GM18498 (cell line): ENCODE data around the gene CHST6.
"Not testable (repeated sequence)": the region's sequence is repeated elsewhere in the genome, so short reads cannot be mapped to it uniquely, and the experiment has no call there.

Experiments used
- ATAC-seq: cut with Tn5 transposase; IDR thresholded peaks from one replicate; pipeline ENCODE4 v1.9.1; 2021; ENCODE audit warnings: mild to moderate bottlenecking, moderate library complexity; ENCODE audit not compliant: unreplicated experiment

Gene CHST6

DNA sequence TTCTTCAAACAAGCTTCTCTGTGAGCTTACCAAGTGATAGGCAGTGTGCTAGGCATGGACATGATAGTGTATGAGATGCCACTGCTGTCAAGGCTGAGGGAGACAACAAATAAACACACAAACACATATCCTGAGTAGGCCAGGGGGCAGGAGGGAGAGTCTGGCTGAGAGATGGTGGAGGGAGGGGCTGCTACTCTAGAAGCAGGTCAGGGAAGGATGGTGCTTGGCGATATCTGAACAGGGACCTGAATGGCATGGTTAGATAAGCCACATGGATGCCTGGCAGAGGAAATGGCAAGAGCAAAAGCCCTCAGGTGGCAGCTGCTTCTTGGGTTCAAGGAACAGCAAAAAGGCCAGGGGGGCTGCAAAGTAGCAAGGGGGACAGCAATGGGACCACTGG is 8.6 kb upstream of the CHST6 start:
- ATAC-seq: no peak

DNA sequence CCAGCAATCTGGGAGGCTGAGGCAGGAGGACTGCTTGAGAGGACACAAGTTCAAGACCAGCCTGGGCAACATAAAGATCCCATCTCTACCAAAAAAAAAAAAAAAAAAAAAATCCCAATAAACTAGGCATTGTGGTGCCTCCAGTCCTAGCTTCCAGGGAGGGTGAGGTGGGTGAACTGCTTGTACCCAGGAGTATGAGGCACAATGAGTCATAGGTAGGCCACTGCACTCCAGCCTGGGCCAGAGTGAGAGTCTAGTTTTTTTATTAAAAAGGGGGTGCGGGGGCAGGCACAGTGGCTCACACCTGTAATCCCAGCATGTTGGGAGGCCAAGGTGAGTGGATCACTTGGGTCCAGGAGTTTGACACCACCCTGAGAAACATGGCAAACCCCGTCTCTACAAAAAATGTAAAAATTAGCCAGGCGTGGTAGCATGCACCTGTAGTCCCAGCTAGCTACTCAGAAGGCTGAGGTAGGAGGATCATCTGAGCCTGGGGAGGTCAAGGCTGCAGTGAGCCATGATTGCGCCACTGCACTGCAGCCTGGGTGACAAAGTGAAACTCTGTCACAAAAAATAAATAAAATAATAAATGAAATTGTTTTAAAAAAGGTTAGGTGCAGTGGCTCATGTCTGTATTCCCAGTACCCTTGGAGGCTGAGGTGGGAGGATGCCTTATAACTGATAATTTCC is 7.8 kb upstream of the CHST6 start:
- ATAC-seq: no peak

DNA sequence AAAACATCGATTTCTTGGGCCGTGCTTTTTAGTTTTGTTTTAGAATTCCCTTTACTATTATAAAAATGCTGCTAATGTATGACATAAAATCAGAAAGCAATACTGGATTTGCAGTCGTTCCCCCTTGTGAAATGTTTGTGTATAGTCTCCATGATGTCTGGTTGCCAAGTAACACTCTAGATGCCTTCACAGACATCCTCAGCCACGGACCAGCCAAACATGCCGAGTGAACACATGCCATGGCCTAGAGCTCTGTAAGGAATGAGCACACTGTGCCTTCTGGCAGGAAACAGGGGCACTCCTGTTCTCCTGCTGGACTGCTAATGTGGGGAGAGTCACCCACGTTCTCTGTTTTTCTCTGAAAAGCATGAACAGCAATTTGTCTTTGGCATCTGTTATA is 6.6 kb upstream of the CHST6 start:
- not testable (repeated sequence) for ATAC-seq

DNA sequence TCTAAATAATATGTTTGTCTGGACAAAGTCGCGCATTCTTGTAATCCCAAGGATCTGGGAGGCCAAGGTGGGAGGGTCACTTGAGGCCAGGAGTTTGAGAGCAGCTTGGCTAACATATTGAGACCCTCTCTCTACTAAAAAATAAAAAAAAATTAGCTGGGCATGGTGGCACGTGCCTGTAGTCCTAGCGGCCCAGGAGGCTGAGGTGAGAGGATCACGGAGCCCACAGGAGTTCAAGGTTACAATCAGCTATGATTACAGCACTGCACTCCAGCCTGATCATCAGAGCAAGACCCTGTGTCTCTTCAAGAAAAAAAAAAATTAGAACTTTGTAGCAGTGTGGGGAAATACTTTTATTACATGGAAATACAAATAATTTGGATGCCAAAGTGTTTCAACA is 6.1 kb upstream of the CHST6 start:
- ATAC-seq: no peak

DNA sequence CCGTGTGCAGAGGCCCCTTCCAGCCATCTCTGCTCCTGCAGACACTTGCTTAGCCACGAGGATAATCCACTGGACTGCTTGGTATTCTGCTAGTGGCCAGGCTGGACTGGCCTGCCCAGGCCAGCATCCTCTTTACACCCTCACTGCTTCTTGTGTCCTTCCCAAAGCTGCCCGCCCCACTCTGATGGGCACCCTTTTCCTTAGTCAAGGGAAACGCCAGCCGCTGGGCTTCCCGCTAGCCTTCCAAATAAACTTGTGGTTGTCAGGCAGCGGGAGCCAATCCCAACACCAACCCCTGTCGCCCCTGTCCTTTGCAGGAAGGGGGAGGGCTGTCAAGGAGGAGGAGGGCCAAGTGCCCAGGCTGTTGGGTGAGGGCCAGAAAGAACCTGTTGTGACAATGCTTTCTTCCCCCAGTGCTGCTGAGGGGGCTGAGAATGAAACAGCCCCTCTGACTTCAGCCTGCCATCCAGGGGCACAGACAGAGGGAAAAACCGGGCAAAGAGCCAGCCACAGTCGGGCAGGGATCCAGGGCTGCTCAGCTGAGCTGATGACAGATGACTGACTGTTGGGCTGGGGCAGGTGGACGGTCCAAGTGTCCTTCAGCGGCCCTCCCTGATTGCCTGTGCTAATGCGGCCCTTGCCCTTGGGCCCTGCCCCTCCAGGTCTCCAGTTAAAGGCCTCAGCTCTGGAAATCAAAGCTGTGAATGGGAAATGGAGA is 3.5 kb upstream of the CHST6 start:
- ATAC-seq: not testable (repeated sequence)

DNA sequence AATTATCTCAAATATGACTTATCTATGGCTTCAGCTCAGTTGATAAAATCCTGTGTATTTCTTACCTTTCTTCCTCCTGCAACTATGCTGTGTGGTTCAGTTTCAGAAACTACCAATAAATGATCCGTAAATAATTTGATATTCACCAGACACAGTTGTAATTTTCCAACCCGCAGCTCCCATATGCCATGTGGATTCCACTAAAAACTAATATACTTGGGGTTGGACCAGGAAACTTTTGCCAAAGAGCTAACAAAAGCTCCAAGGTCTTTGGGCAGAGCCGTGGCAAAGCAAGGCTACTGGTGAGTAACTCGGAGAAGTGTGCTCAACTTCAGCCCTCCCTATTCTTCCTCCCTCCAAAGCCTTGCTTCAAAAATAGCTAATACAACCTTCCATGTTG is 2.3 kb upstream of the CHST6 start:
- ATAC-seq: no peak

DNA sequence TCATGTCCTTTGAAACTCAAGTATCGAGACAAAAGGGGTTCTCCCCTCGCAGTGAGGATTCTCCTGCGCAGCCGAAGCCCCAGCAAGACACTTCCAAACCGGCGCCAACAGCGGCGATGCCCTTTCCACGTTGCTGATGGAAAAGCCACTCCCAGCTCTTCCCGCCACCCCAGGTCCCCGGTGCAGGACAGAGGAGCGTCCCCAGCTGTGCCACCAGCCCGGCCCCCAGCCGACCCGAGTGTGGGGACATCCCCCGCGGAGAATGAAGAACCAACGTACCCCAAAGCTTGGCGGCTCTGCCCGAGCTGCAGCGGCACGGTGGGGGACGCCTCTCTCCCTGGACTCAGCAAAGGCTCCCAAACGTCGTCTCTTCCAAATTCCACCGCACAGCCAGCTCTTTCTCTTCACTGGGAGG is 573 bp downstream of the CHST6 start:
- ATAC-seq: no peak

DNA sequence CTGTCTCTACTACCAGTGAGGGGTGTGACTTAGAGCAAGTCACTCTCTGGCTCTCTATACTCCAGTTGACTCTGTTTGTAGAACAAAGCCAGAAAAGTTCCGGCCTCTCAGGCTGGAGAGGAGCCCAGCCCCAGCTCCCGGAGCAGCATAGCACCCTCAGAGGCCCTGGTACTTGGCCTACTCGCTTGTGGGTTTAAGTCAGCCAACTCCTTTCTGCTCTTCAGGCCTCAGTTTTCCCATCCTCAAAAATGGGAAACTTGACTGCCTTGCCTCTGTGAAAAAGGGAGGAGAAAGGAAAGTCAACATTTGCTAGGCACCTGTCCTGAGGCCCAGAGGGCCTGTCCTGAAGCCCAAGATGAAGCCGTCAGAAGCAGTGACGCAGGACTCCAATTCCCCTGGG is 1.1 kb downstream of the CHST6 start:
- no peak for ATAC-seq

DNA sequence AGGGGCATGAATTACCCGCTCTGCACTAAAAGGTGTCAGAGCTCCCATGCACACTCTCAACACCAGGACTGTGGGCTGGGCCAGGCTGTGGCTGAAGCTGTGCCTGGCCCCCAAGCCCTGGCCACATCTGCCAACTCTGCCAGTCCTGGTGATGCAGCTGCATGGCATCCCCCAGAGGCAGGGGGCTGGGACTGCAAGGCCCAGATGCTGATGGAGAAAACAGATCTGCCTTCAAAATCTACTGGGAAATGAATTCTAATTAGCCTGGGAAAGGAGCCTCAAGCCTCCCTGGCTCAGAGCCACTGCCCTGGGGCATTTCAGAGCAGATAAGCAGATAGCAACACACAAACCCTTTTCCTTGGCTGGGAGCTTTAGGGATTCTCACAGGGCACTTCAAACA is 3.4 kb downstream of the CHST6 start:
- ATAC-seq: peak; percentile 39

DNA sequence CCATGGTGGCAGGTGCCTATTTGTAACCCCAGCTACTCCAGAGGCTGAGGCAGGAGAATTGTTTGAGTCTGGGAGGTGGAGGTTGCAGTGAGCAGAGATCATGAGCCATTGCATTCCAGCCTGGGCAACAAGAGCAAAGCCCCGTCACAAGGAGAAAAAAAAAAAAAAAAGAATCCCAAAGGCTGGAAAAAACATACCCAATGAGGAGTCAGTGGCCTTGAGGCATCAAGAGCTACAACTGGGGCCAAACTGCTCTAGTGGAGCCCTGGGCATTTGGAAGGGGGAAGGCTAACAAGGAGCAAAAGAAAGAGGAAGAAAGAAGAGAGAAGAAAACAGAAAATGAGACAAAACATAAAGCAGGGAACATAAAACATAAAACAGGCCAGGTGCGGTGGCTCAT is 6.9 kb downstream of the CHST6 start:
- no peak for ATAC-seq

DNA sequence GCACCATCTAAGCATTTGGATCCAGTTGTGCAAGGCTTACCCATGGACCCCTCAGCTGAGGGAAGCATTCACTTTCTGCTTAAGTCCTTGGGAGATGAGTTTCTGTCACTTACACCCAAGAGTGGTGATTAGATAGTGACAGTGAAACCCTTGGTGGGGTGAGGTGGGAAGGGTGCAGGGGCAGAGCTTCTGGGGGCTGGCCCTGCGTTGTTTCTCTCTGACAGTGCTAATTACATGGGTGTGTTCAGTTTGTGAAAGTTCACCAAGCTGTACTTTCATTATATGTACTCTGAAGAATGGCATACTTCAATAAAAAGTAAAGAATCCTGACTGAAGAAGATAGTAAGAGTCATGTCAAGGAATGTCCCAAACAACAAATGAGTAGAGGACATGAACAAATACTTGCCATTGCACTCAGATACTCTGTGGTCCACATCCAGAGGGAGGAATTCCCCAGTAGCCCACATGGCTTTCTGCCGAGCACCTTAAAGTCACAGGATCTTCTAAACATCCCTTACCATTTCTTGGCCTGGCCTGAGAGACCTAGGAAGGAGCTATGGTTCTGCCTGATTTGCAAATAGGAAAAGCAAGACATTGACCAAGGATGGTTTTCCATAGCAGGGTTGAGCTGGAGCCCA is 8.4 kb downstream of the CHST6 start:
- peak; percentile 73 for ATAC-seq

DNA sequence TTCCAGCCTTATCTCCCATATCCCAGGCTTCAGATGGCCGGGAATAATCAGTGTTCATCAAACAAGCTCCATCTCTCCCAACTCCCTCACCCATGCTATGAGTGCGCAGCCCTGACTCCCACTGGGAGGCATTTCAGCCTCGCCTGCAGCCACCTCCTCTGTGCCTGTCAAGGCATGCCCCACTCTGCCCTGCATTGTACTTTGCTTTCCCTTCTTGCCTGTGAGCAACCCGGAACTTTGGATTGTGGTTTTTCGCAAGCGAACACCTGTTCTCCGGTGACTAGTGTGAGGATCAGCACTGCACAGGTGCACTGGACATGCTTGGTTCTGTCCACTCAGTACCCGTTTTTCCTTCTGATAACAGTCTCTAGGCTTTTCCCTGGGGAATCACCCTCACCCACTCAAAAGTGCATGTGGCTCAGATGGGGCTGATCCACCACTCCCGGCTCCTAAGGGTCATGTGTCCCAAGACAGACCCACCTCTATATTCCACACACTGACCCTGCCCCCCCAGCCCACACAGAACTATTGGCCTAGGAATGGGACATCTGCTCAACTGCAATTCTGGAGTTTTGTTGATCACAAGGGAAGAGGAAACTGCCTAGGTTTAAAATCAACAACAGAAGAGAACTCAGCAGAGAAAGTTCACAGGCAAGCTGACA is 9.1 kb downstream of the CHST6 start:
- peak; percentile 18 for ATAC-seq

DNA sequence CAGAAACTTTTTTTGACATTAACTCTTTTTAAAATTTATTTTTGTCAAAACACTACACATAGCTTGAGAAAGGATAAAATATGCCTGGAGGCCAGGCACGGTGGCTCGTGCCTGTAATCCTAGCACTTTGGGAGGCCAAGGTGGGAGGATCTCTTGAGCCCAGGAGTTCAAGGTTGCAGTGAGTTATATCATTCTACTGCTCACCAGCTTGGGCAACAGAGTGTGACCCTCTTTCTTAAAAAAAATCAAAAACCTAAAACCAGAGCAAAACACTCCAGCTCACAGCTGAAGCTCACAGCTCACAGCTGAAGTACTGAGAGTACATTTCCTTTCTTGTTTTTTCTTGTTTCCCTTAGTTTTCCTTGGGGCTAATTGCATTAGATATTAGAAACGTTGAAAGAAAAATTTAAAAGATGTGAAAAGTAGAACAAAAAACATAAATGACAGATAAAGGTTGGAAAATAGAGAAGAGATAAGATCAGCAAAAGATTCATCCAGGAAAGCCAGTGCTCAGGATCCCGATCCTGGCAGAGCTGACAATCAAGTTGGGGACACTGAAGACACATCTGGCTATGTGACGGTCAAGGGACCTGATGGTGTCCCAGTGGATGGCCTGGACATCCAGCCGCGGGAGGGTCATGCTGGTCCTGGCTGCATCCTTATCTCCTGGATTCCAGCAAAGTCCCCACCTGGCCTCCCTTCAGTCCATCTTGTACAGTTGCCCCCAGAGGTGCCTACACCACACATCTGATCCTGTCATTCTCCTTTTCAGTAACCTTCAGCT is 9.8 kb downstream of the CHST6 start:
- peak; percentile 52 for ATAC-seq

DNA sequence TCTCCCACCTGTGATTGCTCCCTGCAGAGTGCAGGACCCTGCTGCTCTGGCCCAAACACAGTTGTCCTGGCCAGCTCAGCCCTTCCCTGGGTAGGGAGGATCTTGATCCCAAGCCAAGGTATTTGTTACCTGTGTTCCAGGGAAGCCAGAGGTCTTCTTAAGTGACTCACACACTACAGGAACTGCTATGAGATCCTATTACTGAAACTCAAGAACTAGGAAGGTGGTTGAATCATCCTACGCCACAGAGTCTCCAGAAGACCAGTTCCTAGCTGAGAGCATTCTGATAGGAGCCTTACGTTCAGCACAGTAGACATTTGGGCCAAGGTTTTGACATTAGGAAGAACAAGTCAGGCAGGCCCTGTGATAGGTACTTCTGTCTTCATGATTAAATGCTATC is 12.0 kb downstream of the CHST6 start:
- ATAC-seq: no peak

DNA sequence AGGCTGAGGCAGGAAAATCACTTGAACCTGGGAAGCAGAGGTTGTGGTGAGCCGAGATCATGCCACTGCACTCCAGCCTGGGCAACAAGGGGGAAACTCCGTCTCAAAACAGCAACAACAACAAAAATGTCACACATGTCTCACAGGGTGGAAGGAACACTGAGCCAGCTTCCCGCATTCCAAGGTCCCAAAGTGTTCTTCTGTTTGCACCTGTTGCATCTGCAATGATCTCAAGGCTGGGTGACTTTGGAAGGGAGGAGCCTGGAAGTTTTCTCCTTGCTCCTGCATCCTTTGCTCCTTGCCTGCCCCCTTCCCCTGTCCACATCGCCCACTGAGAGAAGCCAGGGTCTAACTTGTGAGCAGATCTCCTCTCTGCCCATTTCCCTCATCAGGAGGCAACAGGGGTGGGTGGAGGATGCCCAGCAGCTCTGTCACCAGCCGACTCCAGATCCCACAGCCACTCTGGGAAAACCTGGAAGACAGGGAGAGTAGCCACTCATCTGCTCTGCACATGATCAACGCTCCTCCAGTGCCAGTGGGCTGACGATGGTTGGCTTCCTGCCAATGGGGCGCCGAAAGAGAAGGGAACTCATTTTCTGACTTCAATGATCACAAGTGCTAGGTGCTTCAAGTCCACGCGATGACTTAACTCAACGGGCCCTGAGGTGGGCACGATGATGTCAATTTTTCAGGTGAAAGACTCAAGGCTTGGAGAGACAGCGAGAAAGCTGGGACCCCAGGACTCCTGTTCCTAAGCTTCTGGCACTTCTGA is 12.6 kb downstream of the CHST6 start:
- ATAC-seq: no peak

DNA sequence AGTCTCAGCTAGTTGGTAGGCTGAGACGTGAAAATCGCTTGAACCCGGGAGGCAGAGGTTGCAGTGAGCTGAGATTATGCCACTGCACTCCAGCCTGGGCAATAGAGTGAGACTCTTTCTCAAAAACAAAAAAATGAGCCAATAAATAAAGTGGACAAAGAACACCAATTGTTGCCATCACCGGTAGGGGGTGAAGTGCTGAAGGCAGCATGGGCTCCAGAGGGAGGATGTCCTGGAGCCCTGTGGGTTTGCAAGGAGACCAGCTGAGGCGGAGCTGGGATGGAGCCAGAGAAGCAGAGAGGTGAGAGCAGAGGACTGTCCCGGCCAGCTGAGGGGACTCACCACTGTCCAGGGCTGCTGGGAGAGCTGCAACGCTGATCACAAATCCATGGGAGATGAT is 13.8 kb downstream of the CHST6 start:
- ATAC-seq: no peak

DNA sequence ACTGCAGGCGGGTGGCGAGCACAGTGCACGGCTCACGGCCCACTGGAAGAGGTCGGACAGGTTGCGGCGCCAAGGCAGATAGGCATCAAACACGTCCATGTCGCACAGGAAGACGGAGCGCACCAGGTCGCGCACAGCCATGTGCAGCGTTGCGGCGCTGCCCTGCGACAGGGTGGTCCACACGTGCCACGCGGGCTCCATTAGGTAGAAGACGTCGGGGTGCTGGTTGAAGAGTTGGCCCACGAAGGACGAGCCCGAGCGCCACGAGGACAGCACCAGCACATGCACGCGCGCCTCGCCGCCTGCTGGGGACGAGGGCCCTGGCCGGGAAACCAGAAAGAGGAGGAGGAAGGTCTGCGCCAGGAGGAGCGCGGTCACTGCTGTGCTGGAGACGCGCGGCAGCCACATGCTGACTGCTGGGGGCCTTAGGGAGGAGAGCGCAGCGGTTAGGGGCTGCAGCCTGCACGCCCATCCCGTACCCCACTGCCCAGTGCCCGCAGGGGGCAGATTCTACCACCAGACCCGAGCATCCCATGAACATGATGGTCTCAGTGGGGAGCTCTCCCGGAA is 15.7 kb downstream of the CHST6 start:
- ATAC-seq: no peak

DNA sequence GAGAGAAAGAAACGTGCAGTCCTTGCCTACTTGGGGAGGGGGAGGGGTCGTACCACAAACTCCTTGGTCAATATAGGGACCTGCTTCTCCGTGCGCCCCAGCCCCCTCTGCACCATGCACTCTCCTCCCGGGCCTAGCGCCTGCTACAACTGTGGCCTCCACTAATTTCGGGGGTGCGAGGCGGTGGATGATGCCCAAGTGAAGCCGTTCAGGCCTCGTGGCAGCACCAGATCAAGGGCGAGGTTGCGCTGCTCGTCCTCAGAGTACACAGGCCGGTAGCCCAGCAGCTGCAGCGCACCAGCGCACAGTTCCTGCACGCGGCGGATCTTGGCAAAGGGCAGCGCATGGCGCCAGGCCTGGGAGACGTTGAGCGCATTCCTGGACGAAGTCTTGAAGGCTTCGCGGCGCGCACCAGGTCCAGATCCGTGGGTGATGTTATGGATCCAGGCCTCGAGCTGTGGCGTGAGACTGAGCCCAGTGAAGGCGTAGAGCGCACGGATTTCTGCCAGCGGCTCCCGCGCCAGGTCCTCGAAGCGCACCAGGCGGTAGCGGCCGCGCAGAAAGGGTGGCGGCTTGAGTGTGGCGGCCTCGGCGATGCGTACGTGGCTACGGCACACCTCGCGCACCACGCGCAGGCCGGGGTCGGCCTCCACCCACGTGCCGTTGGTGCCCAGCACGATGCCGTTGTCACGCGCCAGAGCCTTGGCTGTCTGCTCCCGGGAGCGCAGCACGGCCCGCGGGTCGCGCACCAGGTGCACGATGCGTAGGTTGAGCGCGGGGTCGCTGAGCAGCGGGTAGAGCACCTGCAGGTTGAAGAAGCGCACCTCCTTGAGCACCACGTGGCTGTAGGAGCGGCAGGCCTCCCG is 16.5 kb downstream of the CHST6 start:
- ATAC-seq: no peak
